Gastrocnemius medialis (tissue), 4 donors: ENCODE results near the gene PIP5KL1.

Experiments
- CTCF ChIP-seq, 5 experiments: fragments of 450-650 bp in 3 of 5; fragments of 200-600 bp in 2 of 5; sonication (generic) in 2 of 5; IDR thresholded peaks in 4 of 5; conservative IDR thresholded peaks in 1 of 5; 1 replicate in 4 of 5; 2 replicates in 1 of 5; pipeline ENCODE4 v1.5.1; 2016 to 2019; ENCODE audit warnings: antibody characterized with exemption in 5 of 5, mild to moderate bottlenecking in 3 of 5, moderate library complexity in 3 of 5
- POLR2A ChIP-seq, 2 donors: fragments of 450-650 bp; IDR thresholded peaks; one replicate each; pipeline ENCODE4 v1.6.1; 2017; ENCODE audit warnings: antibody characterized with exemption in 2 of 2, mild to moderate bottlenecking in 2 of 2, moderate library complexity in 2 of 2

GRCh38 chr9:127979015-127979332 lies 48.4 kb upstream of the PIP5KL1 start:
- TF ChIP-seq POLR2A (IDR thresholded peaks at IDR 0.05): no peak
- TF ChIP-seq CTCF (IDR thresholded peaks at IDR 0.05 in 4 of 5, conservative IDR thresholded peaks at IDR 0.05 in 1 of 5): no peak
